ENCODE results near the gene DNAJC1.

DNA sequence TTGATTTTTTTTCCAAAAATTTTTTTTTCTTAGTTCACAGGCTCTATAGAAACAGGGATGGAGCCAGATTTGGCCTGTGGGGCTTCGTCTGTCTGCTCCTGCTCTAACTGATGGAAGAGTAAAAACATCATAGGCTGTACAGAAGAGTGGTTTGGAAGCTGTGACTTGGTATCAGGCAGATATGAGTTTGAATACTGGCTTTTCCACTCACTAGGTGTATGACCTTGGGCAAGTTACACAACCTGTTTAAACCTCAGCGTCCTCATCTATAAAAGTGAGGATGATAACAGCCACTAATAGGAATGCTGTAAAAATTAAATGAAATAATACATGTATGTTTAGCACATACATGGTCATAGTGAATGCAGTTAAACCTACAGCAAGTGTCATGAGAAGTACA is 26.9 kb upstream of the DNAJC1 start:
- TF ChIP-seq, protein P1, sequence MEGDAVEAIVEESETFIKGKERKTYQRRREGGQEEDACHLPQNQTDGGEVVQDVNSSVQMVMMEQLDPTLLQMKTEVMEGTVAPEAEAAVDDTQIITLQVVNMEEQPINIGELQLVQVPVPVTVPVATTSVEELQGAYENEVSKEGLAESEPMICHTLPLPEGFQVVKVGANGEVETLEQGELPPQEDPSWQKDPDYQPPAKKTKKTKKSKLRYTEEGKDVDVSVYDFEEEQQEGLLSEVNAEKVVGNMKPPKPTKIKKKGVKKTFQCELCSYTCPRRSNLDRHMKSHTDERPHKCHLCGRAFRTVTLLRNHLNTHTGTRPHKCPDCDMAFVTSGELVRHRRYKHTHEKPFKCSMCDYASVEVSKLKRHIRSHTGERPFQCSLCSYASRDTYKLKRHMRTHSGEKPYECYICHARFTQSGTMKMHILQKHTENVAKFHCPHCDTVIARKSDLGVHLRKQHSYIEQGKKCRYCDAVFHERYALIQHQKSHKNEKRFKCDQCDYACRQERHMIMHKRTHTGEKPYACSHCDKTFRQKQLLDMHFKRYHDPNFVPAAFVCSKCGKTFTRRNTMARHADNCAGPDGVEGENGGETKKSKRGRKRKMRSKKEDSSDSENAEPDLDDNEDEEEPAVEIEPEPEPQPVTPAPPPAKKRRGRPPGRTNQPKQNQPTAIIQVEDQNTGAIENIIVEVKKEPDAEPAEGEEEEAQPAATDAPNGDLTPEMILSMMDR (IDR thresholded peaks at IDR 0.05) = no peak
- TF ChIP-seq, protein P2, sequence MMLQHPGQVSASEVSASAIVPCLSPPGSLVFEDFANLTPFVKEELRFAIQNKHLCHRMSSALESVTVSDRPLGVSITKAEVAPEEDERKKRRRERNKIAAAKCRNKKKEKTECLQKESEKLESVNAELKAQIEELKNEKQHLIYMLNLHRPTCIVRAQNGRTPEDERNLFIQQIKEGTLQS (CRISPR knock-in tag; conservative IDR thresholded peaks at IDR 0.05) = no peak
- TF ChIP-seq JUN (CRISPR knock-in tag; IDR thresholded peaks at IDR 0.05) (no peak), SMAD4 (CRISPR knock-in tag; IDR thresholded peaks at IDR 0.05) (no peak), MXD4 (CRISPR knock-in tag; IDR thresholded peaks at IDR 0.05; ENCODE audit: borderline replicate concordance) (no peak), FOXK1 (CRISPR knock-in tag; IDR thresholded peaks at IDR 0.05) (no peak), ATF1 (CRISPR knock-in tag; IDR thresholded peaks at IDR 0.05) (no peak)
- TF ChIP-seq, protein P3, sequence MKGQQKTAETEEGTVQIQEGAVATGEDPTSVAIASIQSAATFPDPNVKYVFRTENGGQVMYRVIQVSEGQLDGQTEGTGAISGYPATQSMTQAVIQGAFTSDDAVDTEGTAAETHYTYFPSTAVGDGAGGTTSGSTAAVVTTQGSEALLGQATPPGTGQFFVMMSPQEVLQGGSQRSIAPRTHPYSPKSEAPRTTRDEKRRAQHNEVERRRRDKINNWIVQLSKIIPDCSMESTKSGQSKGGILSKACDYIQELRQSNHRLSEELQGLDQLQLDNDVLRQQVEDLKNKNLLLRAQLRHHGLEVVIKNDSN (CRISPR knock-in tag; IDR thresholded peaks at IDR 0.05) = no peak
- TF ChIP-seq, protein P4, sequence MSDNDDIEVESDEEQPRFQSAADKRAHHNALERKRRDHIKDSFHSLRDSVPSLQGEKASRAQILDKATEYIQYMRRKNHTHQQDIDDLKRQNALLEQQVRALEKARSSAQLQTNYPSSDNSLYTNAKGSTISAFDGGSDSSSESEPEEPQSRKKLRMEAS (CRISPR knock-in tag; IDR thresholded peaks at IDR 0.05) = no peak

Measured in WTC11 (cell line).